Progenitor cell of endocrine pancreas (in vitro differentiated cells): ENCODE measurements around the gene JOSD2. TPM values are rescaled to one million over a fixed set of nuclear protein-coding genes. Genes with fewer than 3 reads are reported as not detected.

Experiments
- DNase-seq: peaks from one replicate; pipeline ENCODE4 v3.0.0; 2021; ENCODE audit warnings: low spot score; ENCODE audit not compliant: unreplicated experiment
- H3K27ac Mint-ChIP-seq: 2 replicates; pipeline ENCODE4 v1.8.0; 2021; ENCODE audit warnings: mild to moderate bottlenecking, moderate library complexity, mixed read lengths
- H3K27me3 Mint-ChIP-seq: 2 replicates; pipeline ENCODE4 v1.8.0; 2021; ENCODE audit warnings: mixed read lengths
- H3K36me3 Mint-ChIP-seq: 2 replicates; pipeline ENCODE4 v1.8.0; 2022; ENCODE audit warnings: mixed read lengths; ENCODE audit not compliant: insufficient read depth
- H3K4me1 Mint-ChIP-seq: 2 replicates; pipeline ENCODE4 v1.8.0; 2021; ENCODE audit warnings: low read depth, mixed read lengths
- H3K4me3 Mint-ChIP-seq: 2 replicates; pipeline ENCODE4 v1.8.0; 2021; ENCODE audit warnings: low read depth, mild to moderate bottlenecking, moderate library complexity, mixed read lengths
- H3K9me3 Mint-ChIP-seq: 2 replicates; pipeline ENCODE4 v1.8.0; 2021; ENCODE audit warnings: low read depth, mixed read lengths
- CTCF ChIP-seq: fragments of 200-600 bp; sonication (generic); IDR thresholded peaks from one replicate; pipeline ENCODE4 v1.5.0; 2021; ENCODE audit warnings: antibody characterized with exemption, mild to moderate bottlenecking; ENCODE audit not compliant: unreplicated experiment
- total RNA-seq: library from RNA; stranded (reverse); gene quantifications from 2 replicates; pipeline ENCODE4 v1.2.1, GENCODE V29; 2021

JOSD2 gene
- total RNA-seq, 1 donor from 2014 or later, result 13.1 TPM

- Mint-ChIP-seq H3K27me3 (peaks cover 48% of the 10 kb centered on the region), H3K4me1 (peaks cover 9% of the 10 kb centered on the region), H3K36me3 (peaks cover 2% of the 10 kb centered on the region), H3K4me3 (no peak overlapping the region), H3K9me3 (no peaks in the 10 kb centered on the region), H3K27ac (peak overlapping the region; percentile 40)
- DNase-seq, result no peak
- TF ChIP-seq CTCF, result no peak
These were observed 15.9 kb downstream of the JOSD2 start for GRCh38 chr19:50495020-50495531.

- Mint-ChIP-seq H3K27me3 (peaks cover 53% of the 10 kb centered on the region), H3K4me3 (no peak overlapping the region), H3K9me3 (no peaks in the 10 kb centered on the region), H3K27ac (no peak overlapping the region), H3K36me3 (peaks cover 2% of the 10 kb centered on the region), H3K4me1 (peaks cover 9% of the 10 kb centered on the region)
- DNase-seq, result no peak
- no peak for TF ChIP-seq CTCF
These were observed 16.6 kb downstream of the JOSD2 start for GRCh38 chr19:50494186-50495019.

- TF ChIP-seq CTCF, result no peak
These were observed 17.8 kb downstream of the JOSD2 start for GRCh38 chr19:50493171-50493570.

GRCh38 chr19:50492303-50493052 is 18.5 kb downstream of the JOSD2 start:
- Mint-ChIP-seq H3K4me1 (peaks cover 9% of the 10 kb centered on the region), H3K36me3 (peaks cover 3% of the 10 kb centered on the region), H3K9me3 (no peaks in the 10 kb centered on the region), H3K27me3 (peaks cover 70% of the 10 kb centered on the region), H3K27ac (no peak overlapping the region), H3K4me3 (no peak overlapping the region)
- DNase-seq, result no peak
- no peak for TF ChIP-seq CTCF

More at GRCh38 chr19:50493171-50493570, 17.8 kb downstream of the JOSD2 start:
- Mint-ChIP-seq H3K27ac (no peak overlapping the region), H3K9me3 (no peaks in the 10 kb centered on the region), H3K4me3 (no peak overlapping the region), H3K27me3 (peaks cover 65% of the 10 kb centered on the region), H3K4me1 (peaks cover 9% of the 10 kb centered on the region), H3K36me3 (peaks cover 2% of the 10 kb centered on the region)
- no peak for DNase-seq

- no peak for TF ChIP-seq CTCF
- Mint-ChIP-seq H3K4me3 (no peak overlapping the region), H3K9me3 (peaks cover 3% of the 10 kb centered on the region), H3K36me3 (peaks cover 8% of the 10 kb centered on the region), H3K27ac (no peak overlapping the region), H3K4me1 (peaks cover 9% of the 10 kb centered on the region), H3K27me3 (peaks cover 73% of the 10 kb centered on the region)
- DNase-seq, result no peak
These were observed 20.0 kb downstream of the JOSD2 start for GRCh38 chr19:50490991-50491472.
